Heart right ventricle (tissue), 16 donors: Measurements from ENCODE around the gene CD83. TPM values are rescaled to one million over a fixed set of nuclear protein-coding genes. Genes with fewer than 3 reads are reported as not detected.

ENCODE experiments used
- ATAC-seq, 8 donors: fragments of 200-7000 bp; cut with Tn5 transposase; one replicate each; pipeline ENCODE4 v1.9.1; 2020; ENCODE audit warnings: mild to moderate bottlenecking in 8 of 8, moderate library complexity in 8 of 8, moderate number of reproducible peaks in 1 of 8
- DNase-seq, 2 donors: peaks; one replicate each; pipeline ENCODE4 v3.0.0-alpha.2; 2020
- H3K27ac ChIP-seq, 10 donors: fragments of 200-600 bp; sonication (generic) in 2 of 10; one replicate each; pipeline versions ENCODE4 v1.5.0 to v1.8.0; 2020 to 2022; ENCODE audit warnings: mild to moderate bottlenecking in 3 of 10
- H3K27me3 ChIP-seq, 7 donors: fragments of 200-600 bp; one replicate each; pipeline ENCODE4 v1.8.0; 2021 to 2022; ENCODE audit warnings: mild to moderate bottlenecking in 2 of 7
- H3K36me3 ChIP-seq, 9 donors: fragments of 200-600 bp; sonication (generic) in 1 of 9; one replicate each; pipeline versions ENCODE4 v1.5.0 to v1.8.0; 2020 to 2022; ENCODE audit warnings: mild to moderate bottlenecking in 2 of 9
- H3K4me1 ChIP-seq, 9 donors: fragments of 200-600 bp; sonication (generic) in 1 of 9; one replicate each; pipeline versions ENCODE4 v1.5.0 to v1.8.0; 2020 to 2022; ENCODE audit warnings: mild to moderate bottlenecking in 4 of 9
- H3K4me3 ChIP-seq, 10 donors: fragments of 200-600 bp; sonication (generic) in 2 of 10; one replicate each; pipeline versions ENCODE4 v1.5.0 to v1.8.0; 2020 to 2022; ENCODE audit warnings: mild to moderate bottlenecking in 7 of 10, moderate library complexity in 2 of 10
- H3K9me3 ChIP-seq, 11 donors: fragments of 200-600 bp in 10 of 11; sonication (generic) in 2 of 11; one replicate each; pipeline versions ENCODE4 v1.5.0 to v1.8.0; 2013 to 2022; ENCODE audit warnings: mild to moderate bottlenecking in 2 of 11, control low read depth in 1 of 11, moderate library complexity in 1 of 11
- CTCF ChIP-seq, 9 donors: fragments of 200-600 bp; sonication (generic) in 2 of 9; IDR thresholded peaks; one replicate each; pipeline versions ENCODE4 v1.5.0 to v1.8.0; 2021 to 2022; ENCODE audit warnings: antibody characterized with exemption in 9 of 9, mild to moderate bottlenecking in 5 of 9, moderate library complexity in 1 of 9
- WGBS, 2 donors: extraction: QIAGEN DNeasy Blood & Tissue Kit; methylation state at CpG; one replicate each; pipeline ENCODE4 v1.1.7; 2013; ENCODE audit warnings: inconsistent platforms in 1 of 2; 5-methylcytosine and 5-hydroxymethylcytosine counted together
- intact Hi-C, 10 donors: fragments of 100-400 bp; cut with DNase I; formaldehyde crosslinking; loops; one replicate each; pipeline versions ENCODE4 v1.11.1 to v1.14.2; 2022
- polyA plus RNA-seq, 2 donors: library from polyadenylated mRNA; stranded (reverse); fragments of 200-250 nt; gene quantifications; one replicate each; pipeline ENCODE4 v1.2.3, GENCODE V29; 2013
- total RNA-seq, 10 donors: library from RNA; stranded (reverse); fragmentation: NEBNext Ultra II Directional in 3 of 10; extraction: Animal tissue kit (Norgen Biotek cat#: 25700) in 3 of 10; gene quantifications; one replicate each; pipeline versions ENCODE4 v1.2.1 to v1.2.4, GENCODE V29; 2021 to 2023
- donor health status: Arrhythmogenic right ventricular cardiomyopathy.
- donor health status: ischemic (EF 13 %, LVEDD 7.1; RV severe dilation, severe dysfunction).
- donor health status: healthy with polysubstance abuse.
- donor health status: DM: no; HTN: yes; CAD: no.
- donor health status: DM: no; HTN: no; CAD: no.
- donor health status: ischemic (EF 25% LVEDD 6.9; RV normal size, moderate dysfunction).
- donor health status: ischemic (EF 25% LVEDD 5.7; RV mildly dilated, moderate dysfunction).
- donor health status: healthy.
- donor health status: DM: yes; HTN: yes; CAD: no.
- donor health status: Ischemic cardiomyopathy.
- donor health status: ischemic (EF 35%, LVEDD 5.7; RV mildly dilated, moderate dysfunction).
- donor health status: nonischemic (EF 11% LVEDD 7.7; RV severe dilation, severe dysfunction).
- donor health status: DM: yes; HTN: yes; CAD: no.
- donor health status: PGD.
- donor health status: ischemic (EF 29% LVEDD 5.4; RV normal size, mild dysfunction).
- donor health status: nonischemic (EF 23%, LVEDD 6.1; RV moderate dilation, normal function).

The CD83 gene
- total and polyA plus RNA-seq, 12 donors: 0.68 to 7.5 (median 1.6) TPM

- H3K4me3 ChIP-seq: no peak overlapping the region
- no peaks in the 10 kb centered on the region for H3K4me1 ChIP-seq
- TF ChIP-seq CTCF (IDR thresholded peaks at IDR 0.05): no peak
- WGBS, 2 donors: 91 to 95% methylated on average over 6 of the region's 6 CpGs
- no peaks in the 10 kb centered on the region for H3K27me3 ChIP-seq
- DNase-seq: no peak
- no peaks in the 10 kb centered on the region for H3K36me3 ChIP-seq
- intact Hi-C loops: no loop called here
- peaks cover 0 to 6% (median 0%) of the 10 kb centered on the region in 11 donors for H3K9me3 ChIP-seq
- no peak overlapping the region for H3K27ac ChIP-seq
- ATAC-seq: no peak
Observed at GRCh38 chr6:14095437-14095836, 22.1 kb upstream of the CD83 start.

- DNase-seq: no peak
- H3K4me1 ChIP-seq: peaks cover 0 to 3% (median 0%) of the 10 kb centered on the region in 9 donors
- intact Hi-C loops: no loop called here
- 91 to 97% methylated on average over 3 of the region's 3 CpGs for WGBS, 2 donors
- no peak overlapping the region for H3K4me3 ChIP-seq
- peak in 4 of 8 donors; percentile 16 to 43 (median 26) for ATAC-seq
- H3K36me3 ChIP-seq: no peaks in the 10 kb centered on the region
- no peak for TF ChIP-seq CTCF (IDR thresholded peaks at IDR 0.05)
- no peak overlapping the region for H3K27ac ChIP-seq
- no peaks in the 10 kb centered on the region for H3K9me3 ChIP-seq
- H3K27me3 ChIP-seq: peaks cover 0 to 7% (median 0%) of the 10 kb centered on the region in 7 donors
Observed at GRCh38 chr6:14100138-14100537, 17.4 kb upstream of the CD83 start.

GRCh38 chr6:14100966-14101365 lies 16.6 kb upstream of the CD83 start:
- Histone ChIP-seq H3K4me1 (peaks cover 0 to 3% (median 0%) of the 10 kb centered on the region in 9 donors), H3K27ac (no peak overlapping the region), H3K9me3 (peaks cover 0 to 2% (median 0%) of the 10 kb centered on the region in 11 donors), H3K36me3 (no peaks in the 10 kb centered on the region), H3K27me3 (peaks cover 0 to 7% (median 0%) of the 10 kb centered on the region in 7 donors), H3K4me3 (no peak overlapping the region)
- intact Hi-C loops: no loop called here
- 71 to 74% methylated on average over 5 of the region's 5 CpGs for WGBS, 2 donors
- no peak for DNase-seq
- no peak for TF ChIP-seq CTCF (IDR thresholded peaks at IDR 0.05)
- ATAC-seq: no peak

- no peak overlapping the region for H3K27ac ChIP-seq
- peaks cover 0 to 12% (median 0%) of the 10 kb centered on the region in 11 donors for H3K9me3 ChIP-seq
- DNase-seq (no peak), ATAC-seq (no peak)
- intact Hi-C loops: no loop called here
- H3K27me3 ChIP-seq: peaks cover 0 to 7% (median 4%) of the 10 kb centered on the region in 7 donors
- 96 to 98% methylated on average over 3 of the region's 3 CpGs for WGBS, 2 donors
- H3K4me1 ChIP-seq: peaks cover 0 to 3% (median 0%) of the 10 kb centered on the region in 9 donors
- no peak overlapping the region for H3K4me3 ChIP-seq
- H3K36me3 ChIP-seq: no peaks in the 10 kb centered on the region
- no peak for TF ChIP-seq CTCF (IDR thresholded peaks at IDR 0.05)
Observed at GRCh38 chr6:14102383-14102782, 15.2 kb upstream of the CD83 start.
